ENCODE measurements around the gene KANSL2. TPM values are rescaled to one million over a fixed set of nuclear protein-coding genes. Genes with fewer than 3 reads are reported as not detected.

The KANSL2 gene
- polyA plus RNA-seq, 1 donor: 32.6 TPM

Other genes with a start within 250 kb of the KANSL2 start
- not detected for gene ANP32D, start 209.7 kb downstream of the KANSL2 start, polyA plus RNA-seq (ENCODE audit: insufficient read length)
- gene C12orf54, start 199.7 kb downstream of the KANSL2 start, polyA plus RNA-seq (ENCODE audit: insufficient read length): 0.44 TPM
- not detected for gene OR8S1, start 156.6 kb downstream of the KANSL2 start, polyA plus RNA-seq (ENCODE audit: insufficient read length)
- not detected for gene LALBA, start 112.2 kb downstream of the KANSL2 start, polyA plus RNA-seq (ENCODE audit: insufficient read length)
- 18.4 TPM for gene CCNT1, start 34.5 kb upstream of the KANSL2 start, polyA plus RNA-seq (ENCODE audit: insufficient read length)
- gene ADCY6, start 106.9 kb upstream of the KANSL2 start, polyA plus RNA-seq (ENCODE audit: insufficient read length): 35.9 TPM
- gene CACNB3, start 136.3 kb upstream of the KANSL2 start, polyA plus RNA-seq (ENCODE audit: insufficient read length): 13.8 TPM
- 67.3 TPM for gene DDX23, start 169.9 kb upstream of the KANSL2 start, polyA plus RNA-seq (ENCODE audit: insufficient read length)
- 0.38 TPM for gene RND1, start 183.6 kb upstream of the KANSL2 start, polyA plus RNA-seq (ENCODE audit: insufficient read length)
- 19.7 TPM for gene FKBP11, start 243.3 kb upstream of the KANSL2 start, polyA plus RNA-seq (ENCODE audit: insufficient read length)

All from forelimb muscle (tissue), 1 donor.